Measurements from ENCODE around the gene TVP23C. TPM values are rescaled to one million over a fixed set of nuclear protein-coding genes. Genes with fewer than 3 reads are reported as not detected.
"Not testable (repeated sequence)": the region's sequence is repeated elsewhere in the genome, so short reads cannot be mapped to it uniquely, and the experiment has no call there.

Gene TVP23C
- total and polyA plus RNA-seq, 9 of the 15 experiments (the other 6 are each of a cell fraction or from before 2014, with no cell fraction given) = 5.7 to 16.8 (median 8.2) TPM

GRCh38 chr17:15540371-15541219, 22.7 kb downstream of the TVP23C start:
- DNase-seq (ENCODE audit: extremely low read depth in 1 of 4, low spot score in 3 of 4); H3K79me2 ChIP-seq (ENCODE audit: control insufficient read depth, insufficient read depth, low read length): not testable (repeated sequence)
- peak; percentile 48 for FAIRE-seq

GRCh38 chr17:15533122-15533521, 30.2 kb downstream of the TVP23C start:
- H4K20me1 ChIP-seq (replicated peaks; ENCODE audit: control insufficient read depth, insufficient read depth, low read length); POLR2A ChIA-PET; H3K4me3 ChIP-seq; H3K9ac ChIP-seq (ENCODE audit: insufficient read depth in 1 of 2, low read depth in 2 of 2, low read length in 2 of 2); FAIRE-seq; H3K27me3 ChIP-seq (ENCODE audit: control insufficient read depth in 2 of 2, insufficient read depth in 2 of 2, low read length in 2 of 2); CTCF ChIA-PET (ENCODE audit: low intra/inter-chr PET ratio); H3K4me1 ChIP-seq (replicated peaks in 1 of 2; ENCODE audit: control insufficient read depth in 2 of 2, insufficient read depth in 2 of 2, low read length in 2 of 2); ATAC-seq; H3K9me3 ChIP-seq (replicated peaks; ENCODE audit: control insufficient read depth, insufficient read depth, low read depth, low read length); intact Hi-C loops (cut with micrococcal nuclease); BruUV-seq (replicated peaks); H3K36me3 ChIP-seq (ENCODE audit: control insufficient read depth, insufficient read depth, low read length); H2AFZ ChIP-seq (ENCODE audit: low read depth, low read length); H3K27ac ChIP-seq (ENCODE audit: extremely low read depth, low read depth, low read length); H3K79me2 ChIP-seq (ENCODE audit: control insufficient read depth, insufficient read depth, low read length); H3K4me2 ChIP-seq (ENCODE audit: insufficient read depth, low read length); DNase-seq (ENCODE audit: extremely low read depth in 1 of 4, low spot score in 3 of 4); H3K9me1 ChIP-seq (ENCODE audit: control insufficient read depth, insufficient read depth, low read length); in situ Hi-C loops (cut with MboI): not testable (repeated sequence)
- 96% methylated on average over 3 of the region's 3 CpGs for WGBS (ENCODE audit: insufficient coverage, low coverage, missing lambda C conversion rate)

More at GRCh38 chr17:15540371-15541219, 22.7 kb downstream of the TVP23C start:
- ATAC-seq; POLR2A ChIA-PET; H3K4me3 ChIP-seq; H4K20me1 ChIP-seq (replicated peaks; ENCODE audit: control insufficient read depth, insufficient read depth, low read length); H3K9ac ChIP-seq (ENCODE audit: insufficient read depth in 1 of 2, low read depth in 2 of 2, low read length in 2 of 2); H3K4me1 ChIP-seq (replicated peaks in 1 of 2; ENCODE audit: control insufficient read depth in 2 of 2, insufficient read depth in 2 of 2, low read length in 2 of 2); H3K27ac ChIP-seq (ENCODE audit: extremely low read depth, low read depth, low read length); H3K27me3 ChIP-seq (ENCODE audit: control insufficient read depth in 2 of 2, insufficient read depth in 2 of 2, low read length in 2 of 2); CTCF ChIA-PET (ENCODE audit: low intra/inter-chr PET ratio); intact Hi-C loops (cut with micrococcal nuclease); in situ Hi-C loops (cut with MboI); H3K9me3 ChIP-seq (replicated peaks; ENCODE audit: control insufficient read depth, insufficient read depth, low read depth, low read length); BruUV-seq (replicated peaks); H3K36me3 ChIP-seq (ENCODE audit: control insufficient read depth, insufficient read depth, low read length); H3K9me1 ChIP-seq (ENCODE audit: control insufficient read depth, insufficient read depth, low read length); H2AFZ ChIP-seq (ENCODE audit: low read depth, low read length); H3K4me2 ChIP-seq (ENCODE audit: insufficient read depth, low read length): not testable (repeated sequence)
- WGBS (ENCODE audit: insufficient coverage, low coverage, missing lambda C conversion rate) = 80% methylated on average over 4 of the region's 8 CpGs

Data from K562 (cell line).